ENCODE results near the gene PPM1E. TPM values are rescaled to one million over a fixed set of nuclear protein-coding genes. Genes with fewer than 3 reads are reported as not detected.
A peak's percentile ranks its signal among the peaks of the same experiment; 100 is the strongest.

PPM1E gene
- polyA plus RNA-seq, 1 donor from 2014 or later: 39.5 TPM

GRCh38 chr17:59004338-59005111, 248.9 kb downstream of the PPM1E start:
- Histone ChIP-seq H4K20me1 (ENCODE audit: insufficient read depth) (no peaks in the 10 kb centered on the region), H3K9me2 (ENCODE audit: insufficient read depth, low read length) (no peaks in the 10 kb centered on the region), H3K27ac (ENCODE audit: low read length) (no peak overlapping the region), H3K79me2 (replicated peaks; ENCODE audit: insufficient read depth, low read length) (no peaks in the 10 kb centered on the region), H3K4me2 (ENCODE audit: low read length) (no peak overlapping the region), H2AFZ (ENCODE audit: low read depth, low read length) (no peak overlapping the region), H3K27me3 (ENCODE audit: insufficient read depth, low read depth, low read length) (no peaks in the 10 kb centered on the region), H3K9ac (ENCODE audit: low read length) (no peak overlapping the region), H3K4me3 (ENCODE audit: low read length) (no peak overlapping the region), H3K36me3 (ENCODE audit: insufficient read depth, low read length) (peaks cover 4% of the 10 kb centered on the region), H3K9me3 (ENCODE audit: low read length) (no peaks in the 10 kb centered on the region), H3F3A (ENCODE audit: insufficient read depth, low read length, poor library complexity, severe bottlenecking) (no peaks in the 10 kb centered on the region)
- peak; percentile 98 for TF ChIP-seq SMC3 (conservative IDR thresholded peaks at IDR 0.05; ENCODE audit: poor library complexity)
- TF ChIP-seq EP300 (conservative IDR thresholded peaks at IDR 0.05; ENCODE audit: poor library complexity, severe bottlenecking): no peak
- TF ChIP-seq RAD21 (conservative IDR thresholded peaks at IDR 0.05): peak; percentile 95
- TF ChIP-seq, protein P1, sequence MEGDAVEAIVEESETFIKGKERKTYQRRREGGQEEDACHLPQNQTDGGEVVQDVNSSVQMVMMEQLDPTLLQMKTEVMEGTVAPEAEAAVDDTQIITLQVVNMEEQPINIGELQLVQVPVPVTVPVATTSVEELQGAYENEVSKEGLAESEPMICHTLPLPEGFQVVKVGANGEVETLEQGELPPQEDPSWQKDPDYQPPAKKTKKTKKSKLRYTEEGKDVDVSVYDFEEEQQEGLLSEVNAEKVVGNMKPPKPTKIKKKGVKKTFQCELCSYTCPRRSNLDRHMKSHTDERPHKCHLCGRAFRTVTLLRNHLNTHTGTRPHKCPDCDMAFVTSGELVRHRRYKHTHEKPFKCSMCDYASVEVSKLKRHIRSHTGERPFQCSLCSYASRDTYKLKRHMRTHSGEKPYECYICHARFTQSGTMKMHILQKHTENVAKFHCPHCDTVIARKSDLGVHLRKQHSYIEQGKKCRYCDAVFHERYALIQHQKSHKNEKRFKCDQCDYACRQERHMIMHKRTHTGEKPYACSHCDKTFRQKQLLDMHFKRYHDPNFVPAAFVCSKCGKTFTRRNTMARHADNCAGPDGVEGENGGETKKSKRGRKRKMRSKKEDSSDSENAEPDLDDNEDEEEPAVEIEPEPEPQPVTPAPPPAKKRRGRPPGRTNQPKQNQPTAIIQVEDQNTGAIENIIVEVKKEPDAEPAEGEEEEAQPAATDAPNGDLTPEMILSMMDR (IDR thresholded peaks at IDR 0.05; ENCODE audit: poor library complexity, severe bottlenecking): peak; percentile 91
- no peak for TF ChIP-seq MXI1 (conservative IDR thresholded peaks at IDR 0.05; ENCODE audit: poor library complexity, severe bottlenecking)

- Histone ChIP-seq H3K9ac (ENCODE audit: low read length) (no peak overlapping the region), H3K27me3 (ENCODE audit: insufficient read depth, low read depth, low read length) (no peaks in the 10 kb centered on the region), H3K36me3 (ENCODE audit: insufficient read depth, low read length) (no peaks in the 10 kb centered on the region), H3K27ac (ENCODE audit: low read length) (no peak overlapping the region), H3K9me3 (ENCODE audit: low read length) (no peaks in the 10 kb centered on the region), H3K4me2 (ENCODE audit: low read length) (no peak overlapping the region), H3K9me2 (ENCODE audit: insufficient read depth, low read length) (no peaks in the 10 kb centered on the region), H3K79me2 (replicated peaks; ENCODE audit: insufficient read depth, low read length) (no peaks in the 10 kb centered on the region), H2AFZ (ENCODE audit: low read depth, low read length) (no peak overlapping the region), H3K4me3 (ENCODE audit: low read length) (no peak overlapping the region), H4K20me1 (ENCODE audit: insufficient read depth) (no peaks in the 10 kb centered on the region), H3F3A (ENCODE audit: insufficient read depth, low read length, poor library complexity, severe bottlenecking) (no peaks in the 10 kb centered on the region)
- TF ChIP-seq SMC3 (conservative IDR thresholded peaks at IDR 0.05; ENCODE audit: poor library complexity) (no peak), MXI1 (conservative IDR thresholded peaks at IDR 0.05; ENCODE audit: poor library complexity, severe bottlenecking) (no peak), EP300 (conservative IDR thresholded peaks at IDR 0.05; ENCODE audit: poor library complexity, severe bottlenecking) (no peak), EZH2 (IDR thresholded peaks at IDR 0.05; ENCODE audit: borderline replicate concordance, insufficient read depth, low read length, poor library complexity, severe bottlenecking) (no peak), TAF1 (IDR thresholded peaks at IDR 0.05; ENCODE audit: low read depth) (no peak), POLR2AphosphoS5 (IDR thresholded peaks at IDR 0.05) (no peak), RAD21 (conservative IDR thresholded peaks at IDR 0.05) (no peak)
- TF ChIP-seq, protein P1 (IDR thresholded peaks at IDR 0.05; ENCODE audit: poor library complexity, severe bottlenecking): no peak
- TF ChIP-seq, protein P2, sequence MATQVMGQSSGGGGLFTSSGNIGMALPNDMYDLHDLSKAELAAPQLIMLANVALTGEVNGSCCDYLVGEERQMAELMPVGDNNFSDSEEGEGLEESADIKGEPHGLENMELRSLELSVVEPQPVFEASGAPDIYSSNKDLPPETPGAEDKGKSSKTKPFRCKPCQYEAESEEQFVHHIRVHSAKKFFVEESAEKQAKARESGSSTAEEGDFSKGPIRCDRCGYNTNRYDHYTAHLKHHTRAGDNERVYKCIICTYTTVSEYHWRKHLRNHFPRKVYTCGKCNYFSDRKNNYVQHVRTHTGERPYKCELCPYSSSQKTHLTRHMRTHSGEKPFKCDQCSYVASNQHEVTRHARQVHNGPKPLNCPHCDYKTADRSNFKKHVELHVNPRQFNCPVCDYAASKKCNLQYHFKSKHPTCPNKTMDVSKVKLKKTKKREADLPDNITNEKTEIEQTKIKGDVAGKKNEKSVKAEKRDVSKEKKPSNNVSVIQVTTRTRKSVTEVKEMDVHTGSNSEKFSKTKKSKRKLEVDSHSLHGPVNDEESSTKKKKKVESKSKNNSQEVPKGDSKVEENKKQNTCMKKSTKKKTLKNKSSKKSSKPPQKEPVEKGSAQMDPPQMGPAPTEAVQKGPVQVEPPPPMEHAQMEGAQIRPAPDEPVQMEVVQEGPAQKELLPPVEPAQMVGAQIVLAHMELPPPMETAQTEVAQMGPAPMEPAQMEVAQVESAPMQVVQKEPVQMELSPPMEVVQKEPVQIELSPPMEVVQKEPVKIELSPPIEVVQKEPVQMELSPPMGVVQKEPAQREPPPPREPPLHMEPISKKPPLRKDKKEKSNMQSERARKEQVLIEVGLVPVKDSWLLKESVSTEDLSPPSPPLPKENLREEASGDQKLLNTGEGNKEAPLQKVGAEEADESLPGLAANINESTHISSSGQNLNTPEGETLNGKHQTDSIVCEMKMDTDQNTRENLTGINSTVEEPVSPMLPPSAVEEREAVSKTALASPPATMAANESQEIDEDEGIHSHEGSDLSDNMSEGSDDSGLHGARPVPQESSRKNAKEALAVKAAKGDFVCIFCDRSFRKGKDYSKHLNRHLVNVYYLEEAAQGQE (IDR thresholded peaks at IDR 0.05; ENCODE audit: borderline replicate concordance): no peak
These were observed 252.3 kb downstream of the PPM1E start for GRCh38 chr17:59007995-59008394.
